ENCODE measurements around the gene PCK1. TPM values are rescaled to one million over a fixed set of nuclear protein-coding genes. Genes with fewer than 3 reads are reported as not detected.

The PCK1 gene
- total RNA-seq, 1 experiment from 2014 or later, result not detected

- no peak overlapping the region for H2BK5ac ChIP-seq (ENCODE audit: insufficient read length, low read length)
- H4K20me1 ChIP-seq (ENCODE audit: control insufficient read depth, insufficient read depth, insufficient read length), result no peaks in the 10 kb centered on the region
- H3K18ac ChIP-seq (ENCODE audit: insufficient read length, low read depth, low read length), result peak overlapping the region; percentile 11
- H2BK20ac ChIP-seq (ENCODE audit: low read depth, low read length, poor library complexity, severe bottlenecking), result no peak overlapping the region
- H3K9me3 Mint-ChIP-seq, result no peaks in the 10 kb centered on the region
- no peak overlapping the region for H3K4me3 Mint-ChIP-seq
- H3K4me2 ChIP-seq (ENCODE audit: insufficient read depth, insufficient read length, low read length), result no peak overlapping the region
- no peak for DNase-seq
- TF ChIP-seq CTCF (conservative IDR thresholded peaks at IDR 0.05), result no peak
- H2AK5ac ChIP-seq (ENCODE audit: insufficient read length, low read length), result no peak overlapping the region
- H3K4ac ChIP-seq (ENCODE audit: low read depth, low read length), result no peak overlapping the region
- no peaks in the 10 kb centered on the region for H3K9me3 ChIP-seq (ENCODE audit: control insufficient read depth, low read depth, low read length)
- no peaks in the 10 kb centered on the region for H3K36me3 Mint-ChIP-seq (ENCODE audit: insufficient read depth in 1 of 3, low read depth in 3 of 3)
- H3K27me3 Mint-ChIP-seq (ENCODE audit: low read depth), result no peaks in the 10 kb centered on the region; the same call in 1 of the 2 replicates
- no peaks in the 10 kb centered on the region for H3K79me2 ChIP-seq (ENCODE audit: insufficient read depth, low read length)
- H3T11ph ChIP-seq (ENCODE audit: low read length), result no peak overlapping the region
- H3K14ac ChIP-seq (ENCODE audit: insufficient read depth, low read length), result 0 out of 2 replicates have a peak overlapping the region, but pooled peaks have one; percentile 11
- H3K23me2 ChIP-seq (ENCODE audit: insufficient read length, low read depth, low read length, poor library complexity, severe bottlenecking), result no peaks in the 10 kb centered on the region
- no peak overlapping the region for H2BK15ac ChIP-seq (ENCODE audit: low read depth, low read length)
- H3K23ac ChIP-seq (ENCODE audit: insufficient read length, low read depth, low read length), result no peak overlapping the region
- no peak overlapping the region for H4K91ac ChIP-seq (ENCODE audit: insufficient read length, low read depth, low read length)
- no peak overlapping the region for H3K27ac ChIP-seq (ENCODE audit: insufficient read length, low read depth, low read length)
- H2AFZ ChIP-seq (ENCODE audit: low read length), result no peak overlapping the region
- no peak overlapping the region for H3K9ac ChIP-seq (ENCODE audit: extremely low read depth, insufficient read length, low read length)
- H3K4me1 Mint-ChIP-seq, result peaks cover 24 to 27% of the 10 kb centered on the region in 2 experiments
- peak overlapping the region in 1 of 3 experiments; percentile 46; a peak in 1 of 7 replicates for H3K27ac Mint-ChIP-seq
- no CpG with 5 or more reads among the region's 11 CpGs for WGBS (ENCODE audit: extremely low coverage, insufficient read length, low lambda C conversion rate)
- H3K79me1 ChIP-seq (ENCODE audit: insufficient read depth, low read depth, low read length, poor library complexity, severe bottlenecking), result no peaks in the 10 kb centered on the region
- H3K4me1 ChIP-seq (ENCODE audit: insufficient read depth, low read length), result no peaks in the 10 kb centered on the region; the same call in 1 of the 2 replicates
- H3K56ac ChIP-seq (ENCODE audit: insufficient read length, low read depth, low read length), result no peak overlapping the region
- no peak overlapping the region for H2BK120ac ChIP-seq (ENCODE audit: low read depth, low read length, poor library complexity, severe bottlenecking)
- peak overlapping the region; percentile 4 for H4K8ac ChIP-seq (replicated peaks; ENCODE audit: insufficient read length, low read depth, low read length)
- no peaks in the 10 kb centered on the region; the same call in 1 of the 2 replicates for H3K27me3 ChIP-seq (ENCODE audit: insufficient read depth, low read length)
- H4K5ac ChIP-seq (ENCODE audit: insufficient read length, low read depth, low read length), result no peak overlapping the region
- H2BK12ac ChIP-seq (ENCODE audit: insufficient read length, low read depth, low read length), result no peak overlapping the region
Measured at GRCh38 chr20:57523782-57524181, 37.1 kb upstream of the PCK1 start.

All from H9 (cell line).